Measurements from ENCODE around the gene ASTN2. TPM values are rescaled to one million over a fixed set of nuclear protein-coding genes. Genes with fewer than 3 reads are reported as not detected.

Gene ASTN2
- total RNA-seq, 1 donor from 2014 or later, result 5.4 TPM

DNA sequence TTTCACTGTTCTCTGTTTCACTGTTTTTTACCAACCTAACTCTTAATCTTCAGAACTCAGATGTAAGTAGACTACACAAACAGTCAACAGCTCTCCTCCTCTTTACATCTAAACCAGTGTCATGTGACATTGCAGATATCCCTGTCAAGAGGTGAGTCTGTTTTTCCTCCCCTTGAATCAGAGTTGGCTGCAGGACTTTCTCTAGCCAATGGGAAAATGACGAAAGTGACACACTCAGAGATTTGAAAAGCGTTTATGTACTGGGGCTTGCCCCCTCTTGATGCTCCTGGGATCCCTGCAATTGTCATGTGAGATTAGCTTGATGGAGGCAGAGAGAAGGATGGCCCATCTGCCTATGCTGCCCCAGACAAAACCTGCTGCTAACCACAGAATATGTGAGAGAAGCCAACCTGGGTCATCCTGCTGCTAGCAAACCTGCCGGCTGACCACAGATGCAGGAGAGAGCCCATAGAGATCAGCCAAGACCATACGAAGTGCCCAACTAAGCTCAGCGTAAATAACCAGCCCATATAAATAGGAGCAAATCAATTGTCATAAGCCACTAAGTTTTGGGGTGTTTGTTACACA, 111.1 kb downstream of the ASTN2 start:
- intact Hi-C loops (cut with micrococcal nuclease), result no loop called here

DNA sequence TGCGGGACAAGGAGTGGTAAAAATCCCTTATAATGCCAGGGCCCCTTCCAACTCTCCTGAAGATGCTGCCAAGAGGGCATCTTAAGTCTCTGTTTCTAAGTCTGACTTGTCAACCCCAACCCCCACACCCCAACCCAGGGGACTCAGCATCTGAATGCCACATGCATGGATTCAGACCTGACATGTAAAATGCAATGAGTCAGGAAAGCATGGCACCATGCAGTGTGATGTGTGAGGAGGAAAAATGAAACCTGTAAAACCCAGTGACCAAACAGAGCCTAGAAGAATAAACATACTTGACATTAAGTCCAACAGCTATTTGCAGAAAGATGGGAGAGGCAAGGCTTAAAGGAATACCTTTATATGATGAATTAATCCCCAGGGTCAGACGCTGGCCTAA, 112.4 kb downstream of the ASTN2 start:
- intact Hi-C loops (cut with micrococcal nuclease), result no loop called here

DNA sequence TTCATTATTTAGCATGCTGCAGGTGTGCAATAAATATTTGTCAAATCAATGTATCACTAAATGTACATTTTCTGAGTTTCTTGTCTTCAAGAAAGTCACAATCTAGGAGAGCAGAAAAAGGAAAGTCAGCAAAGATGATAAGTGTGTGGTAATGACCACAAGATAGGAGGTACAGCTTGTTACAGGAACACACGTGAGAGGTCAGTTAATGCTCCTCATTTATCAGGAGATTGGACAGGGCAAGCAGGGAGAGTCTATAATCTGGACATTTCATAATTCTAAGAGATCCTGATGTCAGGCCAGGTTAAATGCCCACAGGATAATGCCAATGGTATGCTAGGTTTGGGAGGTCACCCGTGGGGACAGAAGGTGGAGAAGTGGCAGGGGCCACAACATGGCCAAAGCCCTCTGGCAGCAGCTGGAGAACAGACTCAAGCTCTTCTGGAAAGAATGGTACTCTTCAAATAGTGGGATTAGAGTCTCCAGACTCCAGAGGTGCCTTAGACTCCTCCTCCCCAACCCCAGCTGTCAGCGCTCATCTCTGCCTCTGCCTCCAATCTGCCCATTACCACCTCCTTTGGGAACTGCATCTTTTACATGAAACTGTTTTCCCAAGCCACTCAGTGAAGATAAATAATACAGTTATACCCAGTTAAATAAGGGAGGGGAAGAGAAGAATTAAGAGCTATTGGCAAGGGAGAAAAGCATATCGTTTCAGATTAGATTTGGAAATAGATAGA, 114.3 kb downstream of the ASTN2 start:
- intact Hi-C loops (cut with micrococcal nuclease), result no loop called here

DNA sequence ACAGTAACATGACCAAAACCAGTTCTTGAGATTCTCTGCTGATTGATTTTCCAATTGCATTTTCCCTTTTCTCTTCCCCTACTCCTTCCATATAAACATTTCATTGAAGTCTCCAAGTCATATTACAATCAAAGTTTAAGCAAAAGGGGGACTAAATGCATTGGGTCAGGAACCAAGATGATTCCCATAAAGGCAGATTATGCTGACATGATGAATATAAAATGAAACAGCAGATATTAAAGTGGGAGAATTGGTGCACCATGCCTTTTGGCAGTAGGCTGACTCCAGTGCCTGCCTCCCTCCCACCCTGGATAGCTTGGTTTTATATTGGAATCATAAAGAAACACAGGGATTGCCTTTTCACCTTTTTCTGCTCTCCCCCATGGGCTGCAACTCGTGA, 118.4 kb downstream of the ASTN2 start:
- intact Hi-C loops (cut with micrococcal nuclease), result no loop called here

DNA sequence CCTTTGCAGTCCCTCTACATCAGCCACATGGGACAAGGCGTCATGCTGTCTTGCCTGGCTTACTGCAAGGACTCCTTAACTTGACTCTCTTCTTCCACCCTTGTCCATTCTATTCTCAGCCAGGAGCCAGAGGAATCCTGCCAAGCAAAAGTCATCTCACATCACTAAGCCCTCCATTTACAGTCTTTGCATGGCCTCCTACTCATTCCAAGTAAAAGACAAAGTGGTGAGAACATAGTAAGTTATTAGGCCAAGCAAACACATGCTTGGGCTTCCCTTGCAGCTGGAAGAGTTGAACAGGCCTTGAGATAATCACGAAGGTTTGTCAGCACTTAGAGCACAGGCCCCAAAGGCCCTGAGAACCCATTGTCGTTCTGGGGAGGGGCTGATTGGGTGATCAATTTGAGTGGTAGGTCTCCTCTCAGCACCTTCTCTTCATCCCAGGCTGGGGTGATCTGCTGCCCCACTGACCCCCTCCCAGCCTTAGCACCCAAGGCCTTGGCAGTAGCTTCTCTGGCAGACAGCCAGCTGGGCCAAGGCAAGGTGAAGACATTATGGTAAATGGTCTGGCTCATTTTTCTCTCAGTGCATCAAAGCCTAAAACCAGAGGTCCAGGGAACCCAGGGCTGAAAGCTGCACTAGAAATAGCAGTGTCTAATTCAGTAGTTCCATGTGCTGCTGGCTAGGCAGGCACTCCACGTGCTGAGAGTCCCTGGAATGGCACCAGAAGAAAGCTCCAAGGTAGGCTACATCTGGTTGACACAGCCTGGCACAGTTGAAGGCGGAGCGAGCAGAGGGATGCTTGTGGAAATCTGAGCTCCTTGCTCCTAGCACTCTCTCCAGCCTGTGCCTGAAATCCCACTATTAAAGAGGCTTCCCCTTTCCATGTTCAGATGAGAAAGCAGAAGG, 121.4 kb downstream of the ASTN2 start:
- intact Hi-C loops (cut with micrococcal nuclease), result no loop called here

DNA sequence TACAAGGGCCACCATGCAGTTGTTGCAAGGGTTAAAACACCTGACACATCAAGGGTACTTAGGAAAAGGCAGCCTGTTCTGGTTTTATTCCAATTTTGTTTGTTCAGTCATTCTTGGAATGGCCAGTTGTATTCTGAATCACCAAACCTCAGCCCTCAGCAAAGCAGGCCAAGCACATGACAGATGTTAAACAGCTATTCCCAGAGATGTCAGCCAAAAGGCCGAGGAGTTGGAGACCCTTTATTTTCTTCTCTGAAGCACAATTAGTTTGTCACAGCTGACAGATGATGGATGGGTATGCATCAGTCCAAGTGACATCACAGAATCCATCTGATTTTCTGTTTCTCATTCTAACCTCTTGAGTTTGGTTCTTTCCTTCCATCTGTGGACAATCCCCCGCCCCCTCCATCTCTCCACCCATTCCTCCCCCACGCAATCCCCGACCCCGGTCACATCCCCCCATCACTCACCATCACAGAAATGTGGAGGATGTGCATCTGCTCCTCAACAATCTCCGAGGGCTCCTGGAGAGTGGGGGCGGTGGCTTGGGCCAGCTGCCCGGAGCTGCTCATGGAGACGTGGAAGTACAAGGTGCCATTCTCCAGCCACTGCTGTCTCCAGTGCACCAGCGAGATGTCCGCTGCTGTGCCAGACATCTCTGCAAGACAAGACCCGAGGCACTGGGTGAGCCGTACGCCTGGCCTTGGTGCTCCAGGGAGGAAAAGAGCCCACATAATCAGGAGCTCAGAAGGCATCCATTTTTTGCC, 123.8 kb downstream of the ASTN2 start:
- intact Hi-C loops (cut with micrococcal nuclease), result no loop called here

DNA sequence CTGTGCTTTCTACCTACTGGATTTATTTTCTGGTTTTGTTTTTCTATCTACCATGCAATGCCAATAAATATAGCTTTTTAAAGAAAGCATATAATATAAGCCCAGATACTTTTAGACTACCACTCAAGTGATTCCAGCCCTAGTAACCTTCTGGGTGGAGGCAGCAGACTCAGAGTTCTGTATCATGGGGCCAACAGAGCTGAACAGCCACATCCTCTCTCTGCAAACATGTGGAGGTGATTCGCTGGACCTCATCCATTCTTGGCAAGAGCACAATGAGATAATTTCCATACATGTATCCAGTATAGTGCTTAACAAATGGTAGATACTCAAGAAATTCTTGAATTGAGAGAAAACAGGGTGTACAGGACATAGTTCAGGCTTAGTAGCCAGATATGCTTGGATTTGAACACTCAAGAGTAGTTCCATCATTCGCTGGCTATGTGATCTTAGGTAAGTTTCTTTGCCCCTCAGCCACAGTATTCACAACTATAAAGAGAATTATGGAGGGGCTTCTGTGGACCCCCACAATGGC, 124.5 kb downstream of the ASTN2 start:
- intact Hi-C loops (cut with micrococcal nuclease), result no loop called here

DNA sequence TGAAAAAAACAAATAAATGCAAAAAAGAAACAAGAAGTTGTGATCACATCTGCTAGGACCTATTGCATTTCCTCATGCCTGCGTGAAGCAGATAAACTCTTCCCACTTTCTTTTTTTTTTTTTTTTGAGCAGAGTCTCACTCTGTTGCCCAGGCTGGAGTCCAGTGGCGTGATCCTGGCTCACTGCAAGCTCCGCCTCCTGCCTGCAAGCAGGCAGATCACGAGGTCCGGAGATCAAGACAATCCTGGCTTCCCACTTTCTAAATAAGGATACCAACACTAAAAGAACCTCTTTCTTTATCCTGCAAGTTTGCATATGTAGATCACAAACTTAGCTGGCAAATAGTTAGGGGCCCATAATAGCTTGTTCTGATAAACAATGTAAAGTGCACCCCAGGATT, 128.6 kb downstream of the ASTN2 start:
- intact Hi-C loops (cut with micrococcal nuclease), result no loop called here

DNA sequence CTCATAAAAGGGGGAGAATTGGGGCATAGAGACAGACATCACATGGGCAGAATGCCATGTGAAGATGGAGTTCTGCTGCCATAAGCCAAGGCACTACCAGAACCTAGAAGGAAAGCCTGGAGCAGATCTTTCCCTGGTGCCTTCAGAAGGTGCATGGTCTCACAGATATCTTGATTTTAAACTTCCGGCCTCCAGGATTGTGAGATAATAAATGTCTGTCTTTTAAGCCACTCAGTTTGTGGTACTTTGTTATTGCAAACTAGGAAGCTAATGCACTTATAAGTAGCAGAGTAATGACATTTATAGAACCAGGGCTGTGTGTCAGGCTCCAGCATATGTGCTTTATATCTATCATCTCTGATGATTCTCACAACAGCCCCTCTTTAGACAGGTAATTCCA, 130.4 kb downstream of the ASTN2 start:
- intact Hi-C loops (cut with micrococcal nuclease), result no loop called here

DNA sequence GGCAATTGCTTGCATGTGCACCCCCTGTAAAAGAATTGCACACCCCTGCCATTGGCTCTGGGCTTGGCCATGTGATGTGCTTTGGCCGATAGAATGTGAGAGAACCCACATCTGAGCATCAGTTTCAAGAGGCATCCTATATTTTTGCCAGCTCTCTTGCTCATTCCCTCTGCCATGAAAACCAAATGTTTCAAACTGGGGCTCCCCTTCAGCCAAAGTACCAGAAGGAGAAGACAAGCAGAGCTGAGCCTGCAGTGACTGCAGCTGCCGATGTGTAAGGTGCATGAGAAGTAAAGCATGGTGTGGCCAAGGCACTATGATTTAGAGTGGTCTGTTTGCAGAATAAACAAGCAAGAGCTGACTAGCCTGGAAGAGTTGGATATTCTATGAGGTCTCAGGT, 132.3 kb downstream of the ASTN2 start:
- intact Hi-C loops (cut with micrococcal nuclease), result no loop called here

DNA sequence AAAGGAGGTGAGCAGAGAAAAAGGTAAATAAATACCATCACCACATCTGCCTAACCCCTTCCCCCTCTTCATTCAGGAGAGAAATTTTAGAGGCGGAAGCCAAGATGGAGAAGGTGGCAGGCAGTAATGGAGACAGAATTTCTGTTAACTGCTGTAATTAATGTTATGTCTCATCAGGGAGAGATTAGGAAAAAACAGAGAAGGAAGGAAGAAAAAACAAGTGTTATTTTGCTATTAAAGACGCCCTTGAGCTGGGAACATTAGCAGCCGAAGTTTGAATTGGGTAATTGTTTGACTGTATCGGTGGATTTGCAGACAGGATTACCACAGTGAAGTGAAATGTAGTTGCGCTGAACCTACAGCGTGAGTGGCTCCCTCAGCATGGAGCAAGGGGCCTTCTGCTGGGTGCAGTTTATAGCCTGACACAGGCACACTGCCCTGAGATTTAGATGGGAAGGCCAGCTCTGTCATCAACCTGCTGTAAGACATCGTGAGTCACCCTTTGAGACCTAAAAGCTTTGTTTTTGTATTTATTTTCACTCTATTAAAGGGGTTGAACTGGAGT, 136.3 kb downstream of the ASTN2 start:
- intact Hi-C loops (cut with micrococcal nuclease), result no loop called here

DNA sequence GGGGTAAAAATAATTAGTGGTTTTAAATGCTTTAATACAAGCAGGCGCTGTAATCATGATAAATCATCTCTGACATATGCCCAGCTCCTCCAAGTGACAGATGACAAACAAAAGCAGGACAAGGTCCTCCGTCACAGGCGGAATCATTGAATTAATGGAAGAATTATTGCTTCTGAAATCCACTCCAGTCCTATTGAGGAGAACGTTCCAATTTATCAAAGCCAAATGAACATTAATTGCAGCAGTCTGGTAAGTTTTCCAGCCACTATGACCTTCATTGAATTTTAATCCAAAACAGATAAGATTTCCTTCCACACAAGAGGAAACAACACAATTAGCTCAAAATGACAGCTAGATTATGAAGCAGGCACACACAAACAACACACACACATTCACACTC, 136.8 kb downstream of the ASTN2 start:
- intact Hi-C loops (cut with micrococcal nuclease), result no loop called here

DNA sequence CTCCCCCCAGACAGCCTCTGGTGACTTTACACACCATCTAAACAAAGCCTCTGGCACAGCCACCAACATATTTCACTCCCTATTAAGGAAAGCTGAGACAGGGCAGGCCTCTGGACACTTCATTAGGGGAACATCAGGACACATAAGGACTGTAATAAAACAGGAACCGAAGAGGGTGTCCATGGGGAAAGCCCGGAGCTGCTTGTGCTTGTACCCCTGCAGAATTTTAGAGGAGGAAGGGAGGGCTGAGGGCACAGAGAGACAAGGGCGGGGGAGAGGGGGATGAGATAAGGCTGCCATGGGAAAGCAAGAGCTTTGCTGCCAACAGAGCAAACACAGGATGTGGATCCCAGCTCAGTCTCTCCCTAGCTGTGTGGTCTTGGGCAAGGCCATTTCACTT, 138.4 kb downstream of the ASTN2 start:
- intact Hi-C loops (cut with micrococcal nuclease), result no loop called here

DNA sequence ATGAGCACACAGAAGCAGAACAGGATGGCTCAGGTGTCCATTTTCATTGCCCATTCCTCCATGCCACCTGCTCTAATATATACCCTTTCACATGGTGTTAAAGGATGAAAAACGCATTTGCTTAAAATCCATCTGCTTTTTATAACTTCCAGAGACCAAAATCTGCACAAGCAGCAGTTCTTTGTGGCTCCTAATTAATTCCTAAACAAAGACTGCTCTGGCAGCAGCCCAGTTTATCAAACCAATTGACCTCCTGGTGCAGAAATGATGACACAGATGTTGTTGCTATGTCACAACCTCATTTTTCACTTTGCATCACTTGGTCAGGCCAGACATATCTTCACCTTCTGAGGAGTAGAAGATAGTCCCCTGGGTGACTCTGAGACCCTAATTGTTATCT, 141.2 kb downstream of the ASTN2 start:
- intact Hi-C loops (cut with micrococcal nuclease), result no loop called here

DNA sequence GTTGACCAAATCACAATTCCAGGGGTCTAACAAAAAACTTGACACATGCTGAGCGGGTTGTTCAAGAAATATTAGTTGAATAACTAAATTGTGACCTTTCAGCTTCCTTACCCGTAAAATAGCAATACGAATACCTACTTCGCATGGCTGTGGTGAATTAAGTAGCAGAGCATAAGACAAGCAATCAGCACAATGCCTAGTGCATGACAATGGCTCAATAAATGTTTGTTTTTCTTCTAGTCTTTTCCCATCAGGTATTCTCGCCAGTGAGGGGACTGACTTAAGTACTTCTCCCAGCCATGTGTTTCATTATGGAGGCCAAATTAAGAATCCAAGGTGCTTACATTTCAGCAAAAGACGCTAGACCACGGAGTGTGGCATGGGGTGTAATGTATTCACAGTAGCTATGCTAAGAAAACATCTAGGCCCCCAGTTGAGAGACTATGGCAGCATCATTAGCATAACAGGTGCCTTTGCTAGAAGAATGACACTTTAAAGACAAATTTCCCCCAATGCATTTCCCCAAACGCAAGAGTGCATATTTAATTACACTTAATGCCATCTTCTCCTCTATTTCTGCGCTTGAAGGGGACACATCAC, 145.9 kb downstream of the ASTN2 start:
- intact Hi-C loops (cut with micrococcal nuclease), result no loop called here

DNA sequence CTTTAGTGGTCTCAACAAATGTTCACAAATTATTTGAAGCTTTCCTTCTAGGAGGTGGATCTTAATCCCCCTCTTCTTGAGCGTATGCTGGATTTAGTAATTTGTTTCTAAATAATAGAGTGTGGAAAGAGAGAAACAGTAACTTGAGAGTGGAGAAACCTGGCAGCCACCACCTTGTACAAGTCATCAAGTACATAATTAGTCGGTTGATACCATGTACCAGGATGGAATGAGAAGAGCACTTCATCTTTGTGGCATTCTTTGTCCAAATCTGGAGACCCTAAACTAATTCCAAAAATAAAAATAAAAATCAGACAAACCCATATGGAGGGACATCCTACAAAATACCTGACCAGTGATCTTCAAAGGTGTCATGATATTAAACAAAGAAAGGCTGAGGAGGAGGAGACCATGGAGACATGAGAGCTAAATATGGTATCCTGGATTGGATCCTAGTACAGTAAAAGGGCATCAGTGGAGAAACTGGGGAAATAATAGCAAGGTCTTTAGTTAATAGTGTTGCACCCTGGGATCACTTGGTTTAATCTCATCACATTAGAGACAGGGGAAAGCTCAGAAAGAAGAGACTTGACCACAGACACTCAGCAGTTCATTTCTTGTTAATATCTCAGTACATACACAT, 147.9 kb downstream of the ASTN2 start:
- intact Hi-C loops (cut with micrococcal nuclease), result no loop called here

DNA sequence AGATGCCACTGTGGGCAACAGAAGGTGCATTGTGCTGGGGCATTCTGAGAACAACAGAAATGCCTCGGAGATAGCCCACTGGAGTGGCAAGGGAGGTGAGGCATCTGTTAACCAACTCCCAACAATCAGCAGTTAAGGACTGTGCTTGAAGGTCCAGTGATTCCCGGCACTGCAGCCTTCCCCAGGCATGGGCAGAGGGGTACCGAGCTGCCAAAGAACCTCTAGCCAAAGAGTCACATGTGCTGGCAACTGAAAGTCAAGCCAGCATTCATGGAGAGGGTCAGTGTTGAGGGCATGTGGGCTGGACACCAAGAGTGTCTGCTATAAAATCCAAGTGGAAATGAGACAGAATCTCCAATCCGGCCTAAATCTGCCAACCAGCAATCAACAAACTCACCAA, 149.6 kb downstream of the ASTN2 start:
- intact Hi-C loops (cut with micrococcal nuclease), result no loop called here

DNA sequence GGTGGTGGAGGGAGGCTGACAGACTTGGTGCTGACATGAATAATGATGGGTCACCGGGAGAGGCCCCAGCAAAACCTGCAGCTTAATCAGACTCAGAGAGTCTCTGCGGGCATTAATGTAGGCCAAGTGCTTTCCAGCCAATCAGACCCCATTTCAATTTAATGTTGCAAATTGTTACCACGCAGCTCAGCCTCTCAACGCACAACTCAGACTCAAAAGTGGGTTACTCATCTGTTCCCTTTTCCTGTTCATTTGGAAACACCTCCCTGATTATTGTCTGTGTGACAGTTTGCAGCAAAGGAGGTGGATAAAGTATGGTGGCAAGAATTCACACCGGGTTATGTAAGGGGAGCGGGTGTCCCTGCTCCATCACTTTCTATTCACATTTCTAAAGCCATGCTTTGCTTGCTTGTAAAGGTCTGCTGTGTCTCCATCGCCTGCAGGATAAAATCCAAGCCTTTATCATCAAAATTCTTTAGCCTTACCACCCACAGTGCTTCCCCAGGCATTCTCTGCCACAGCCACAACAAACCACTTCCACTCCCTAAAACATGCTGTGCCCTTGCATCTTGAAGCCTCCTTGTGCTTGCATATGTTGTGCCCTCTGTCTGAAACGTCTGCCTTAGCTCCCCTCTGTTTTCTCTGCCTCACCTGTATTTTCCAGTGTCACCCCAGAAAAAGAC, 156.5 kb downstream of the ASTN2 start:
- intact Hi-C loops (cut with micrococcal nuclease), result no loop called here

DNA sequence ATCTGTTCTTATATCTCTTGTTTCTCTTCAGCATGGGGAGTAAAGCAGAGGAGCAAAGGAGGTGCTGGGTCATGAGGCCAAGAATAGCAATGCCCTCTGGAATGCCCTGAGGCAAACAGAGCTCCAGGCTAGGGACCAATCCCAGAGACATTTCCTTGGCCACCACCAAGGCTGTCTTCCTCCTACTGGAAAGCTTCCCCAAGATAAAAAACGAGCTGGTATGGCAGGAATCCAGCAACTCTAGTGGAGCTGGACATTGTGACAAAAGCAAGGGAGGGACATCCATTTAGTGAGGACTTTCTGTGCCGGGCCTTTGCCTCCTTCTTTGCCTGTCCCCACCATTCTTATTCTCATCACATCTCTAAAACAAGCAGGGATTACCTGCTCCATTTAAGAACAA, 161.6 kb downstream of the ASTN2 start:
- intact Hi-C loops (cut with micrococcal nuclease), result no loop called here
